RWPE2 (cell line): ENCODE data around the gene CASP3.
"Not testable (repeated sequence)": the region's sequence is repeated elsewhere in the genome, so short reads cannot be mapped to it uniquely, and the experiment has no call there.

Experiments used
- ATAC-seq: fragments of 200-7000 bp; cut with Tn5 transposase; 3 replicates; pipeline ENCODE4 v1.9.1; 2021; ENCODE audit warnings: low read depth
- DNase-seq: peaks from one replicate; pipeline ENCODE4 v3.0.0-alpha.2; 2020; ENCODE audit warnings: low spot score
- H3K27ac ChIP-seq: fragments of 450-650 bp; 2 replicates; pipeline ENCODE4 v1.5.1; 2017; ENCODE audit warnings: mild to moderate bottlenecking; ENCODE audit not compliant: poor library complexity, severe bottlenecking
- H3K27me3 ChIP-seq: fragments of 250-450 bp; sonication (Bioruptor Pico); 2 replicates; pipeline ENCODE4 v1.5.1; 2021; ENCODE audit warnings: mild to moderate bottlenecking, moderate library complexity; ENCODE audit not compliant: insufficient read depth, poor library complexity, severe bottlenecking
- H3K36me3 ChIP-seq: fragments of 250-450 bp; sonication (Bioruptor Pico); 2 replicates; pipeline ENCODE4 v1.5.1; 2020; ENCODE audit warnings: low read depth, mild to moderate bottlenecking, moderate library complexity
- H3K4me1 ChIP-seq: fragments of 250-450 bp; sonication (Bioruptor Pico); 2 replicates; pipeline ENCODE4 v1.5.1; 2021; ENCODE audit warnings: mild to moderate bottlenecking, moderate library complexity; ENCODE audit not compliant: insufficient read depth, poor library complexity, severe bottlenecking
- H3K4me3 ChIP-seq: fragments of 250-450 bp; sonication (Bioruptor Pico); 2 replicates; pipeline ENCODE4 v1.5.1; 2021; ENCODE audit warnings: mild to moderate bottlenecking, moderate library complexity; ENCODE audit not compliant: severe bottlenecking
- H3K9me3 ChIP-seq: fragments of 250-450 bp; sonication (Bioruptor Pico); 2 replicates; pipeline ENCODE4 v1.5.1; 2021; ENCODE audit warnings: mild to moderate bottlenecking, moderate library complexity; ENCODE audit not compliant: severe bottlenecking
- TF ChIP-seq, protein P1 (sequence below): fragments of 450-650 bp; IDR thresholded peaks from one replicate; pipeline ENCODE4 v1.5.1; 2017; ENCODE audit warnings: mild to moderate bottlenecking, moderate library complexity; ENCODE audit not compliant: poor library complexity, severe bottlenecking

CASP3 gene

DNA sequence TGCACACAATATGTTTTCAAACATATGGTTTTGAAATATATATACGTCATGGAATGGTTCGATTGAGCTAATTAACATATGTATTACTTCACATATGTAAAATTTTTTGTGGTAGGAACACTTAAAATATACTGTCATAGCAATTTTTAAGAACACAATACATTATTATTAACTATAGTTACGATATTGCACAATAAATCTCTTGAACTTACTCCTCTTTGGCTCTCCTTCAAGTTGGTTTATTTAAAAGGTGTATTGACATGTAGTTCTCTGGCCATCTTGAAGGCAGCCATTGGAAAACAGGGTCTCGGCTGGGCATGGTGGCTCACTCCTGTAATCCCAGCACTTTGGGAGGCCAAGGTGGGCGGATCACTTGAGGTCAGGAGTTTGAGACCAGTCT lies 53.8 kb downstream of the CASP3 start:
- Histone ChIP-seq H3K36me3 (no peaks in the 10 kb centered on the region), H3K27me3 (no peaks in the 10 kb centered on the region), H3K4me3 (no peak overlapping the region), H3K9me3 (no peaks in the 10 kb centered on the region), H3K27ac (no peak overlapping the region), H3K4me1 (no peaks in the 10 kb centered on the region)
- ATAC-seq (no peak), DNase-seq (no peak)
- TF ChIP-seq, protein P1, sequence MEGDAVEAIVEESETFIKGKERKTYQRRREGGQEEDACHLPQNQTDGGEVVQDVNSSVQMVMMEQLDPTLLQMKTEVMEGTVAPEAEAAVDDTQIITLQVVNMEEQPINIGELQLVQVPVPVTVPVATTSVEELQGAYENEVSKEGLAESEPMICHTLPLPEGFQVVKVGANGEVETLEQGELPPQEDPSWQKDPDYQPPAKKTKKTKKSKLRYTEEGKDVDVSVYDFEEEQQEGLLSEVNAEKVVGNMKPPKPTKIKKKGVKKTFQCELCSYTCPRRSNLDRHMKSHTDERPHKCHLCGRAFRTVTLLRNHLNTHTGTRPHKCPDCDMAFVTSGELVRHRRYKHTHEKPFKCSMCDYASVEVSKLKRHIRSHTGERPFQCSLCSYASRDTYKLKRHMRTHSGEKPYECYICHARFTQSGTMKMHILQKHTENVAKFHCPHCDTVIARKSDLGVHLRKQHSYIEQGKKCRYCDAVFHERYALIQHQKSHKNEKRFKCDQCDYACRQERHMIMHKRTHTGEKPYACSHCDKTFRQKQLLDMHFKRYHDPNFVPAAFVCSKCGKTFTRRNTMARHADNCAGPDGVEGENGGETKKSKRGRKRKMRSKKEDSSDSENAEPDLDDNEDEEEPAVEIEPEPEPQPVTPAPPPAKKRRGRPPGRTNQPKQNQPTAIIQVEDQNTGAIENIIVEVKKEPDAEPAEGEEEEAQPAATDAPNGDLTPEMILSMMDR: no peak

DNA sequence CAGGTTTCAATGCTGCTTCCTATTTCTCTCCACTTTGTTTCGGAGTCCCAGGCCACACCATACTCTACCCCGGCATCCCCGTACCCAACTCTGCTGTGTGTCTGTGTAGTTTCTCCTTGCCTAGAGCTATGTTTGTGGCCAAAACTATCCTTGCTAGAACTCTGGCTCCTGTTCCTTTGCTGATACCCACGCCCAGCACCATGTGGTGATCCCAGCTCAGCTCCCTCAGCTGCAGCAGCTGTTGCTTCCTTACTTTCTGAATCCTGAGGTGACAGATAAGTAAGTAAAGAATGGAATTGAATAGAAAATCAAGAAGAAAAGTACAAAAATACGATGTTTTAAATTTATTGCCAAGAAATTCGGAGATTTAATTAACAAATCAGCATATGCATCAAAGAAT lies 55.8 kb downstream of the CASP3 start:
- ATAC-seq (no peak), DNase-seq (no peak)
- Histone ChIP-seq H3K27ac (no peak overlapping the region), H3K9me3 (no peaks in the 10 kb centered on the region), H3K27me3 (no peaks in the 10 kb centered on the region), H3K4me1 (no peaks in the 10 kb centered on the region), H3K4me3 (no peak overlapping the region), H3K36me3 (no peaks in the 10 kb centered on the region)
- TF ChIP-seq, protein P1: no peak

DNA sequence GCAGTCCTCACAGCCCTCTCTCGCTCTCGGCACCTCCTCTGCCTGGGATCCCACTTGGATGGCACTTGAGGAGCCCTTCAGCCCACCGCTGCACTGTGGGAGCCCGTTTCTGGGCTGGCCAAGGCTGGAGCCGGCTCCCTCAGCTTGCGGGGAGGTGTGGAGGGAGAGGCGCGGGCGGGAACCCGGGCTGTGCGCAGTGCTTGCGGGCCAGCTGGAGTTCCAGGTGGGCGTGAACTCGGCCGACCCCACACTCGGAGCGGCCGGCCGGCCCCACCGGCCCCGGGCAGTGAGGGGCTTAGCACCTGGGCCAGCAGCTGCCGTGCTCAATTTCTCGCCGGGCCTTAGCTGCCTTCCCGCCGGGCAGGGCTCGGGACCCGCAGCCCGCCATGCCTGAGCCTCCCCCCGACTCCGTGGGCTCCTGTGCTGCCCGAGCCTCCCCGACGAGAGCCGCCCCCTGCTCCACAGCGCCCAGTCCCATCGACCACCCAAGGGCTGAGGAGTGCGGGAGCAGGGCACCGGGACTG lies 57.4 kb downstream of the CASP3 start:
- H3K27me3 ChIP-seq, ATAC-seq, H3K36me3 ChIP-seq, H3K4me3 ChIP-seq, H3K4me1 ChIP-seq, DNase-seq, H3K27ac ChIP-seq, H3K9me3 ChIP-seq: not testable (repeated sequence)

DNA sequence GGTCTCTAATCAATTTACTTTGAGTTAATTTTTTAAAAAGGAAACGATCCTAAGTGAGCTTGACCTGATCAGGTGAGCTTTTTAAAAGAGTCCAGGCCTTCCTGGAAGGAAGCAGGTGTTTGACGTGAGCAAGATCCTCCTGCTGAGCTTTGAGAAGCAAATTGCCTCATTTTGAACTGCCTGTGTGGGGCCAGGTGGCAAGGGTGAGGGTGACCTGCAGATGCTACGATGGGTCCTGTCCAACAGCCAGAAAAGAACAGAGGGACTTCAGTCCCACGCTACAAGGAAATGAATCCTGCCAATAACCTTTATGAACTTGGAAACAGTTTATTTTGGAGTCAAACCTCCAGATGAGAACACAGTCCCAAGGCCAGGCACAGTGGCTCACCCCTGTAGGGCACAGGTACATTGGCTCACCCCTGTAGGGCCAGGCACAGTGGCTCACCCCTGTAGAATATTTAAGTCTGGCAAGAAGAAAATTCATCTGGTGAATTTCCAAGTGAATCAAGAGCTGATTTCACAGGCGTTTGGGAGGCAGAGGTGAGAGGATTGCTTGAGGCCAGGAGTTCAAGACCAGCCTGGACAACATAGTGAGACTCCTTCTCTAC lies 58.1 kb downstream of the CASP3 start:
- no peaks in the 10 kb centered on the region for H3K4me1 ChIP-seq
- no peaks in the 10 kb centered on the region for H3K36me3 ChIP-seq
- ATAC-seq: no peak
- no peak overlapping the region for H3K27ac ChIP-seq
- no peaks in the 10 kb centered on the region for H3K27me3 ChIP-seq
- TF ChIP-seq, protein P1: no peak
- H3K4me3 ChIP-seq: no peak overlapping the region
- H3K9me3 ChIP-seq: no peaks in the 10 kb centered on the region
- DNase-seq: no peak

DNA sequence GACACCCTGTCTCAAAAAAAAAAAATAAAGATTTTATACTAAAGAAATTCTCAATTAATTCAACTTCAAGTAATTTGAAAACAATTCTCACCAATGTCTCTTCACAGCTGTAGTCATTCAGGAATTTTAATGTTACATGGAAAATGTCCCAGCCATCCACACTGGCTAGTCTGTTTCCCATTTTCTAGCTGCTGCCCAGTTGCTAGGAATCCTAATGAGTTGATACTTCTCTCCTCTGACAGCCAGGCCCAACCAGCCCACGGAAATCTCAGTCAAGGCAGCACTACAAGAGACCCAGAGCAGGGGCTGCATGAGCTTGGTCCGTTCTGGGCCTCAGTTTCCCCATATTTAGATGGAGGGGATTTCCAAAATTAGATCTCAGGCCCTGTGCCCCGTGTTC lies 59.1 kb downstream of the CASP3 start:
- no peak for DNase-seq
- TF ChIP-seq, protein P1: no peak
- ATAC-seq: no peak

More for the DNA sequence above, 59.1 kb downstream of the CASP3 start:
- H3K27ac ChIP-seq: no peak overlapping the region
- no peaks in the 10 kb centered on the region for H3K9me3 ChIP-seq
- no peaks in the 10 kb centered on the region for H3K36me3 ChIP-seq
- H3K4me1 ChIP-seq: no peaks in the 10 kb centered on the region
- no peak overlapping the region for H3K4me3 ChIP-seq
- H3K27me3 ChIP-seq: no peaks in the 10 kb centered on the region
